22Rv1 (cell line): ENCODE measurements around the gene POLD4.

Experiments
- H3K27ac ChIP-seq: fragments of 450-650 bp; 2 replicates; pipeline ENCODE4 v1.5.1; 2017
- ZFX ChIP-seq: fragments of 450-650 bp; IDR thresholded peaks from 2 replicates; pipeline ENCODE4 v1.6.1; 2017; ENCODE audit warnings: antibody characterized with exemption, borderline replicate concordance
- TF ChIP-seq, protein P1 (sequence below): fragments of 450-650 bp; IDR thresholded peaks from 2 replicates; pipeline ENCODE4 v1.5.1; 2017; ENCODE audit warnings: mild to moderate bottlenecking

The POLD4 gene

DNA sequence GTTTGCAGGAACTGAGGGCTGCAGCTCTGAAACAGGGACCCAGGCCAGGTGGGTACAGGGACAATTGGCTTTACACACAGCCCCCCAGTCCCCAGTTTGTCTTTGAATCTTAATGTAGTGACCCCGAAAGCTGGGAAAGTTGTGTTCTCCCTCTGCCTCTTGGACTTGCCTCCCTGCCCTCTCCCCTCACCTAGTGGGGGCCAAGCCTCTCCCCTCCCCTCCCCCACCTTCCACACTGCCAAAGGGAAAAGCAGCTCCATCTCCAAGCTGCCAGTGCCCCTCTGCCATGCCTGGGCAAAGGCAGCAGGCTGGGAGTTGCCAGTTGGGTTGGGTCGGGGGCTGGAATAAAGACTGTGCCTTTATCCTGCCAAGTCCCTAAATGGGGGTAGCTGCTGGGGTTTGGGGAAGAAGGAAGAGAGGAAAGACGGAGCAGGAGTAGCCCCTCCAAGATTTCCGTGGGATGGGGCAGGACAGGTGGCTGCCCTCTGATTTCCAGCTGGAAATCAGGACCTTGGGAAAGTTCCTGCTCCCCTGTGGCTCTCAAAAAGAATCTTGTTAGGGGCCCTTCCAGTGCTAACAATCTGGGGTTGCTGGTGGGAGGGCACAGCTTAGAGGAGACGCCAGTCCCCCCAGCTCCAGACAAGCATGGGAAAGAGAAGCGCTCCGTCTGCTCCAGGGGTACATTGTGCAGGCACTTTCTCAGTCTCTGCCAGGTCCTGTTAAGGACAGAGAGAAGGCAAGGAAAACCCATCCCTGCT lies 22.9 kb upstream of the POLD4 start:
- TF ChIP-seq, protein P1, sequence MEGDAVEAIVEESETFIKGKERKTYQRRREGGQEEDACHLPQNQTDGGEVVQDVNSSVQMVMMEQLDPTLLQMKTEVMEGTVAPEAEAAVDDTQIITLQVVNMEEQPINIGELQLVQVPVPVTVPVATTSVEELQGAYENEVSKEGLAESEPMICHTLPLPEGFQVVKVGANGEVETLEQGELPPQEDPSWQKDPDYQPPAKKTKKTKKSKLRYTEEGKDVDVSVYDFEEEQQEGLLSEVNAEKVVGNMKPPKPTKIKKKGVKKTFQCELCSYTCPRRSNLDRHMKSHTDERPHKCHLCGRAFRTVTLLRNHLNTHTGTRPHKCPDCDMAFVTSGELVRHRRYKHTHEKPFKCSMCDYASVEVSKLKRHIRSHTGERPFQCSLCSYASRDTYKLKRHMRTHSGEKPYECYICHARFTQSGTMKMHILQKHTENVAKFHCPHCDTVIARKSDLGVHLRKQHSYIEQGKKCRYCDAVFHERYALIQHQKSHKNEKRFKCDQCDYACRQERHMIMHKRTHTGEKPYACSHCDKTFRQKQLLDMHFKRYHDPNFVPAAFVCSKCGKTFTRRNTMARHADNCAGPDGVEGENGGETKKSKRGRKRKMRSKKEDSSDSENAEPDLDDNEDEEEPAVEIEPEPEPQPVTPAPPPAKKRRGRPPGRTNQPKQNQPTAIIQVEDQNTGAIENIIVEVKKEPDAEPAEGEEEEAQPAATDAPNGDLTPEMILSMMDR, result no peak
- TF ChIP-seq ZFX, result no peak
- 0 out of 2 replicates have a peak overlapping the region, but pooled peaks have one; percentile 10 for H3K27ac ChIP-seq

DNA sequence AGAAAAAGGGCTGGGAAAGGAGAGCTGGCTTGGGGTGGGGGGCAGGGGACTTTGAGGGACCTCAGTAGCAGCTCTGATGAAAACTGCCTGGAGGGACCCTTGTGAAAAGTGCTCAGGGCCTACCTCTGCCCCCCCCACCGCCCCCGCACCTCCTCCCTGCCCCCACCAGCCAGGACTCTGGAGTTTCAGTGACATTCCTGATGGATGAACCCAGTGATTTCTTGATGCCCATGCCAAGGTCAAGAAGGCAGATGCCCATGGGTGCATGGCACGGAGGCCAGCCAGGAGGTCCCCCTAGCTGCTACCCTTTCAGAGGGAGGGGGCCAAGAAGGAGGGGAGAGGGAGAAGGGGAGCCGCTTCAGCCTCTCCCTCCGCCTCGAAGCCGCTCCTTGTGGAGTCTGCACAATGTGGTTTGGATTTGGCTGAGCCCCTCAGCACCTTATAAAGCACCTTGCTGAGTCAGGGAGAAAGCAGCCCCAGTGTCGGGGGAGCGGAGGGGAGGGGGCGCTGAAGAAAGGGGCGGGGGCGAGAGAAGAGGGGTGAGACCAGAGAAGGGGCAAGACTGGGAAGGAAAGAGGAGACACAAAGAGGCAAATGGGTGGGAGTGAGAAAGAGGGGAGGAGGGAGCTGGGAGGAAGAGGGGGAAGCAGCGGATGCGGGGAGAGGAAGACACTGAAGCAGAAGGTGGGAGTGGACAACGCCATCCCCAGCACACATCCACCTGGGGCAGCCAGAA lies 22.1 kb upstream of the POLD4 start:
- no peak overlapping the region for H3K27ac ChIP-seq

DNA sequence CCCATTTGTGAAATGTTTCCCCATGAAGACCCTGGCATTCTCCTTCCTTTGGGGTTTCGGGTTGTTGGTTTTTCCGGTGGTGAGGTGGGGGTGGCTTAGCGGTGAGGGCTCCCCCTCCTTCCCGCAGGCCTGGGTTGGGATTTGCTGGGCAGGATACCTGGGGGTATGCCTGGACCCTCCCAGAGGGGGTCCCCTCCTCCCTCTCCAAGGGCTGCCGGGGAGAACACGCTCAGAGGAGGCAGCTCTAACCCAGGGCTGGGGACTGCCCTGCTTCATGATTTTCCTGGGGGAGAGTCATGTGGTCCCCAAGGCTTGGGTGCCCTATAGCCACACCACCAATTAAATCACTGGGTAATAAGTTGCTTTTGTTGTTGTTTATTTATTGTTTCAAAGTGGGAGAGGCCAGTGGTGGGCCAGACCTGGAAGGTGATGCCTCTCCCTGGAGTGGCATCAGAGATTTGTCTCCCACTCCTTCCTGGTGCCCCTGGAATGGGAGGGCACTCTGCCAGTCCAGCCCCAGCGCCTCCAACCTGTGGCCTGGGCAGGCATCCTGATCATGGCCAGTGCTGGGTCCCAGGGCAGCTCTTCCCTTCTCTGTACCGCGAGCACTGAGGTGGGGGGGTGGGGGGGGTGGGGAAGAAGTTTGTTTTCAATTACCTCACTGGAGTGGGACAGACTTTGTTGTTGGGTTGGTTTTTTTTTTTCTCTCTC lies 21.4 kb upstream of the POLD4 start:
- TF ChIP-seq, protein P1, result no peak
- TF ChIP-seq ZFX, result no peak
- H3K27ac ChIP-seq, result peak overlapping the region; percentile 86

More for the DNA sequence above, 22.1 kb upstream of the POLD4 start:
- TF ChIP-seq, protein P1, result no peak
- no peak for TF ChIP-seq ZFX

DNA sequence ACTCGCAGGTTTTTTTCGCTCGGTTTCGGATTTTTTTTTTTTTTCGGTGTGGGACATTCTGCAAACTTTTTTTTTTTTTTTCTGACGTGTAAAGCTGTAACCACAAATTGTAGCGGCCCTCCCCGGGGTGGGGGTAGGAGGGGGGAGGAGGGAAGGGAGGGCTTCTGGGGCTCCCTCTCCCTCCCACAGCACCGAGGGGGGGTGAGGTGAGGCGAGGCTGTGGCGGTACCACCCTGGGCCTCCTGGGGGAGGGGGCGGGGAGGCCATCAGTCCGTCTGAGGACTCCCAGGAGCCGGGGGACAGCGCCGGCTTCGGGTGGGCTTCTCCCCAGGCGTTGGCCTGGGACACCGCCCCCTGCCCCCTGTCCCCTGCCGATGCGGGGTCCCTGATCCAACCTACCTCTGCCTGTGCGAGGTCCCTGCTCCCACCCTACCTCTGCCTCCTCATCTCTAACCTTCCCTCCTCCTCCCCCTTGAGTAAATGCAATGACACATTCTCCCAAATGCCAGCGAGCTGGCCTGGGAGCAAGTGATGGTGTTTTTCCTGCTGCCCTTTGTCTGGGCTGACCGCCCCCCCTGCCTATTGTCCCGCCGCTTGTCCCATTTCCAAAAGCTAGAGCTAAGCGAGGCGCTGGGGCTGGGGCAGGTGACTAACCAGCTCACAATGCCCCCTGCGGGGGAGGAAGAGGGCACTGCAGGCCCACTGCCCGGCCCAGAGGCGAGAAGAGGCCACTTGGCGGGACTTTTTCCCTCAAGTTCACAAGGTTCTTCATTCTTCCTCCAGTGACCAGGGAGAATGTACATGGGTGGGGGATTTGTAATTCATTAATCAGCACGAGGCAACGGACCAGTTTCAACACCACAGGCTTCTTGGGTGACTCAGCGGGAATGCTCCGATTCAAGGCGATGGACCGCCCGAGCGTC lies 20.6 kb upstream of the POLD4 start:
- no peak for TF ChIP-seq ZFX
- TF ChIP-seq, protein P1, result peak; percentile 78
- H3K27ac ChIP-seq, result peak overlapping the region; percentile 86

DNA sequence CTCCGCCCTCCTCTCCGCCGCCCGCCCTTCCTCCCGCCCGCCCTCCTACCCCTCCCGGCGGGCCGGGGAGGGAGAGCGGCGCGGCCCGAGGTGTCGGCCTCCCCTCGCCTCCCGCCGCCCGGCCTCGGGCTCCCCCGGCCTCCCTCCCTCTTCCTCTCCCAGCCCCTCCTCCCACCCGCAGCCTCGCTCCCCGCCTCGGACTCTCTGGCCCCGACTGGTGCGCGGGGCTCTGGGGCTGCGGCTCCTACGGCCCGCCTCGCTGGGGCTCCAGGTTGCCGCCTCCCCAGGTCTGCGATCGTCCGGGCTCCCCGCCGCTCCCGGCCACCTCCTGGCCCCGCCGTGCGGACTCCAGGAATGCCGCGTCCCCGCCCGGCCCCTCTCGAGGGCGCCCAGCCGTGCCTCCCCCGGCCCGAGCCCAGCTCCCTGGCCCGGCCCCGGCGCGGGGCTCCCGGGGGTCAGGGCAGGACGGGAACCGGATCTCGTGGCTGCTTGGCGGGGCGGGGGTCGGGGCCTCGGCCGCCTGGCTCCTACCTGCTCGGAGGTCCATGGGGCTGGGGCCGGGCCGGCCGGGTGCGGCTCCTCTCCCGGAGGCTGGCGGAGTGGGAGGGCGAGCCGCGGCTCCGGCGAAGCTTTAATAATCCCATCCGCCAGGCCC lies 19.8 kb upstream of the POLD4 start, which contains the start of gene CLCF1:
TSS of gene CLCF1 (minus strand) at position 606 of the 655 bp plus-strand sequence. CDS start at position 547, 59 bp downstream.
- no peak for TF ChIP-seq ZFX
- TF ChIP-seq, protein P1, result no peak
- peak within 1 kb of the TSS; percentile 86 for H3K27ac ChIP-seq
